MM.1S (cell line): Measurements from ENCODE around the gene PSD2.

Experiments
- DNase-seq: peaks from one replicate; pipeline ENCODE4 v3.0.0-alpha.2; 2015
- H2AFZ ChIP-seq: fragments of 300-600 bp; sonication (generic); 2 replicates; pipeline ENCODE4 v1.6.0; 2016; ENCODE audit warnings: antibody characterized with exemption, low read length
- H3F3A ChIP-seq: fragments of 300-600 bp; sonication (generic); 2 replicates; pipeline ENCODE4 v1.6.1; 2016; ENCODE audit warnings: mild to moderate bottlenecking, antibody characterized with exemption, low read length, moderate library complexity, mixed read lengths; ENCODE audit not compliant: insufficient read depth
- H3K27ac ChIP-seq: fragments of 300-600 bp; sonication (generic); 2 replicates; pipeline ENCODE4 v1.5.1; 2016; ENCODE audit warnings: mild to moderate bottlenecking, low read length
- H3K27me3 ChIP-seq: fragments of 300-600 bp; sonication (generic); replicated peaks from 2 replicates; pipeline ENCODE4 v1.6.0; 2016; ENCODE audit warnings: low read length; ENCODE audit not compliant: insufficient read depth
- H3K36me3 ChIP-seq: fragments of 300-600 bp; sonication (generic); replicated peaks from 2 replicates; pipeline ENCODE4 v1.6.1; 2016; ENCODE audit warnings: mild to moderate bottlenecking, low read length, mixed read lengths; ENCODE audit not compliant: insufficient read depth
- H3K4me1 ChIP-seq: fragments of 300-600 bp; sonication (generic); 2 replicates; pipeline ENCODE4 v1.6.1; 2016; ENCODE audit warnings: low read length, mixed read lengths
- H3K4me2 ChIP-seq: fragments of 300-600 bp; sonication (generic); 2 replicates; pipeline ENCODE4 v1.6.0; 2016; ENCODE audit warnings: low read depth, low read length
- H3K4me3 ChIP-seq: fragments of 300-600 bp; sonication (generic); 2 replicates; pipeline ENCODE4 v1.5.1; 2016; ENCODE audit warnings: low read length, mixed read lengths
- H3K79me2 ChIP-seq: fragments of 300-600 bp; sonication (generic); 2 replicates; pipeline ENCODE4 v1.6.1; 2016; ENCODE audit warnings: mixed run types, low read length, mixed read lengths
- H3K9ac ChIP-seq: fragments of 300-600 bp; sonication (generic); 2 replicates; pipeline ENCODE4 v1.6.1; 2016; ENCODE audit warnings: low read length, mixed read lengths
- H3K9me2 ChIP-seq: fragments of 300-600 bp; sonication (generic); replicated peaks from 2 replicates; pipeline ENCODE4 v1.6.1; 2016; ENCODE audit warnings: mild to moderate bottlenecking, low read length, mixed read lengths; ENCODE audit not compliant: insufficient read depth
- H3K9me3 ChIP-seq: fragments of 300-600 bp; sonication (generic); replicated peaks from 2 replicates; pipeline ENCODE4 v1.6.1; 2016; ENCODE audit warnings: mild to moderate bottlenecking, low read length, mixed read lengths; ENCODE audit not compliant: insufficient read depth
- H4K20me1 ChIP-seq: fragments of 300-600 bp; sonication (generic); 2 replicates; pipeline ENCODE4 v1.6.1; 2016; ENCODE audit warnings: mild to moderate bottlenecking, low read length, moderate library complexity, mixed read lengths; ENCODE audit not compliant: insufficient read depth
- EZH2 ChIP-seq: fragments of 300-600 bp; sonication (generic); optimal IDR thresholded peaks from 2 replicates; pipeline ENCODE3; 2017; ENCODE audit warnings: low read depth, mild to moderate bottlenecking, antibody characterized with exemption, low read length, mixed read lengths
- EZH2phosphoT487 ChIP-seq: fragments of 300-600 bp; sonication (generic); IDR thresholded peaks from 2 replicates; pipeline ENCODE4 v1.6.1; 2018; ENCODE audit warnings: antibody characterized with exemption, low read length
- TF ChIP-seq, protein P1 (sequence below): fragments of 300-600 bp; sonication (generic); IDR thresholded peaks from 2 replicates; pipeline ENCODE4 v1.5.1; 2016; ENCODE audit warnings: antibody characterized with exemption, low read length, mixed read lengths

PSD2 gene

DNA sequence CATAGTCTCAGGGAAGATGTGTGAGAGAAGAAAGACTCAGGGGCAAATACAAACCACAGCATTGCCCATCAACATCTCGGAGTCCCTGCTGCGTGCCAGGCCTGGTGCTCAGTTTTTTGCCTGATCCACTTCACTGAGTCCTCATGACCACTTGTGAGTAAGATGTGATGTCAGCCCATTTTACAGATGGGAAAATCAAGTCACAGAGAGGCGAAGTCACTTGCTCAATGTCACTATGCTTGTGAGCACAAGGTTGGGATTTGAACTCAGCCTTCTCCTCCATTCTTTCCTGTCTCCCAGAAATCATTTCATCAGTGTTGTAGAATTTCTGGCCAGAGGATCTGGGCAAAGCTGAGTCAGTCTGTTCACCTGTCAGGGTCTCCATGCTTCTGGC, 34.6 kb upstream of the PSD2 start:
- Histone ChIP-seq H3K4me2 (no peak overlapping the region), H3K9me2 (no peaks in the 10 kb centered on the region), H3K79me2 (no peaks in the 10 kb centered on the region), H3F3A (no peaks in the 10 kb centered on the region), H3K4me1 (no peaks in the 10 kb centered on the region), H3K9ac (no peak overlapping the region), H3K27ac (no peak overlapping the region), H2AFZ (no peak overlapping the region), H4K20me1 (no peaks in the 10 kb centered on the region), H3K27me3 (peaks cover 36% of the 10 kb centered on the region), H3K36me3 (no peaks in the 10 kb centered on the region), H3K9me3 (no peaks in the 10 kb centered on the region), H3K4me3 (no peak overlapping the region)
- no peak for DNase-seq
- TF ChIP-seq EZH2phosphoT487 (no peak), EZH2 (no peak)
- TF ChIP-seq, protein P1, sequence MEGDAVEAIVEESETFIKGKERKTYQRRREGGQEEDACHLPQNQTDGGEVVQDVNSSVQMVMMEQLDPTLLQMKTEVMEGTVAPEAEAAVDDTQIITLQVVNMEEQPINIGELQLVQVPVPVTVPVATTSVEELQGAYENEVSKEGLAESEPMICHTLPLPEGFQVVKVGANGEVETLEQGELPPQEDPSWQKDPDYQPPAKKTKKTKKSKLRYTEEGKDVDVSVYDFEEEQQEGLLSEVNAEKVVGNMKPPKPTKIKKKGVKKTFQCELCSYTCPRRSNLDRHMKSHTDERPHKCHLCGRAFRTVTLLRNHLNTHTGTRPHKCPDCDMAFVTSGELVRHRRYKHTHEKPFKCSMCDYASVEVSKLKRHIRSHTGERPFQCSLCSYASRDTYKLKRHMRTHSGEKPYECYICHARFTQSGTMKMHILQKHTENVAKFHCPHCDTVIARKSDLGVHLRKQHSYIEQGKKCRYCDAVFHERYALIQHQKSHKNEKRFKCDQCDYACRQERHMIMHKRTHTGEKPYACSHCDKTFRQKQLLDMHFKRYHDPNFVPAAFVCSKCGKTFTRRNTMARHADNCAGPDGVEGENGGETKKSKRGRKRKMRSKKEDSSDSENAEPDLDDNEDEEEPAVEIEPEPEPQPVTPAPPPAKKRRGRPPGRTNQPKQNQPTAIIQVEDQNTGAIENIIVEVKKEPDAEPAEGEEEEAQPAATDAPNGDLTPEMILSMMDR = no peak

- Histone ChIP-seq H3K36me3 (no peaks in the 10 kb centered on the region), H3K79me2 (no peaks in the 10 kb centered on the region), H3K27me3 (peaks cover 32% of the 10 kb centered on the region), H3F3A (no peaks in the 10 kb centered on the region), H3K4me2 (no peak overlapping the region), H2AFZ (no peak overlapping the region), H3K4me3 (no peak overlapping the region), H3K9ac (no peak overlapping the region), H3K27ac (no peak overlapping the region), H4K20me1 (no peaks in the 10 kb centered on the region), H3K4me1 (no peaks in the 10 kb centered on the region), H3K9me3 (no peaks in the 10 kb centered on the region), H3K9me2 (no peaks in the 10 kb centered on the region)
- no peak for DNase-seq
- no peak for TF ChIP-seq EZH2phosphoT487
- no peak for TF ChIP-seq EZH2
- TF ChIP-seq, protein P1 = no peak
These were observed 34.1 kb upstream of the PSD2 start for GRCh38 chr5:139761501-139761900.

- H3K27ac ChIP-seq = no peak overlapping the region
- no peak overlapping the region for H2AFZ ChIP-seq
- no peaks in the 10 kb centered on the region for H3K79me2 ChIP-seq
- H3K4me2 ChIP-seq = no peak overlapping the region
- no peaks in the 10 kb centered on the region for H3K36me3 ChIP-seq
- no peaks in the 10 kb centered on the region for H3F3A ChIP-seq
- no peaks in the 10 kb centered on the region for H3K9me3 ChIP-seq
- no peak overlapping the region for H3K4me3 ChIP-seq
- H3K27me3 ChIP-seq = peaks cover 27% of the 10 kb centered on the region
- DNase-seq = no peak
- H3K9ac ChIP-seq = no peak overlapping the region
- H3K4me1 ChIP-seq = no peaks in the 10 kb centered on the region
- no peaks in the 10 kb centered on the region for H3K9me2 ChIP-seq
- no peaks in the 10 kb centered on the region for H4K20me1 ChIP-seq
- TF ChIP-seq EZH2phosphoT487 = no peak
- no peak for TF ChIP-seq EZH2
- TF ChIP-seq, protein P1 = no peak
These were observed 32.9 kb upstream of the PSD2 start for GRCh38 chr5:139762615-139763170.
